Mucosa of descending colon (tissue), 3 donors: Measurements from ENCODE around the gene DNAJC2. TPM values are rescaled to one million over a fixed set of nuclear protein-coding genes. Genes with fewer than 3 reads are reported as not detected.
A peak's percentile ranks its signal among the peaks of the same experiment; 100 is the strongest.
"Not testable (repeated sequence)": the region's sequence is repeated elsewhere in the genome, so short reads cannot be mapped to it uniquely, and the experiment has no call there.

Source experiments
- ATAC-seq: fragments of 200-7000 bp; cut with Tn5 transposase; one replicate; pipeline ENCODE4 v1.9.1; 2020; ENCODE audit warnings: mild to moderate bottlenecking, moderate library complexity
- DNase-seq, 3 donors: peaks; one replicate each; pipeline ENCODE4 v3.0.0-alpha.2; 2020
- H3K36me3 ChIP-seq: fragments of 200-600 bp; one replicate; pipeline ENCODE4 v1.8.0; 2021; ENCODE audit warnings: low read depth, mild to moderate bottlenecking
- H3K4me1 ChIP-seq: fragments of 200-600 bp; one replicate; pipeline ENCODE4 v1.8.0; 2021; ENCODE audit warnings: low read depth, mild to moderate bottlenecking
- H3K4me3 ChIP-seq: fragments of 200-600 bp; one replicate; pipeline ENCODE4 v1.8.0; 2021; ENCODE audit warnings: mild to moderate bottlenecking
- H3K9me3 ChIP-seq: fragments of 200-600 bp; one replicate; pipeline ENCODE4 v1.8.0; 2021; ENCODE audit warnings: mild to moderate bottlenecking
- CTCF ChIP-seq: fragments of 200-600 bp; IDR thresholded peaks from one replicate; pipeline ENCODE4 v1.8.0; 2022; ENCODE audit warnings: antibody characterized with exemption, mild to moderate bottlenecking
- intact Hi-C, 2 donors: fragments of 100-400 bp; cut with DNase I in 1 of 2; cut with micrococcal nuclease in 1 of 2; formaldehyde crosslinking; loops; one replicate each; pipeline versions ENCODE4 v1.11.0 to v1.11.1; 2022; cut with DNase I, micrococcal nuclease
- total RNA-seq, 3 donors: library from RNA; stranded (reverse); fragmentation: NEBNext Ultra II Directional in 2 of 3; extraction: Animal tissue kit (Norgen Biotek cat#: 25700) in 2 of 3; gene quantifications; one replicate each; pipeline versions ENCODE4 v1.2.1 to v1.2.4, GENCODE V29; 2021 to 2023
- donor health status: DM: no; HTN: no; CAD: no; lungs with moderate emphysema.
- donor health status: DM: no; HTN: no; CAD: no.
- donor health status: DM: no; HTN: yes; CAD: no.

The DNAJC2 gene
- total RNA-seq, 3 donors from 2014 or later: 15.0 to 21.3 (median 16.4) TPM

GRCh38 chr7:103296901-103297836 lies 47.4 kb downstream of the DNAJC2 start, which contains the start of gene PMPCB:
Gene PMPCB, plus strand, starts transcription at chr7:103297435. Its CDS starts 25 bp downstream, at chr7:103297460.
- Histone ChIP-seq H3K9me3 (no peaks in the 10 kb centered on the region), H3K4me3 (peak within 1 kb of the TSS; percentile 73), H3K4me1 (peaks cover 9% of the 10 kb centered on the region), H3K36me3 (peaks cover 6% of the 10 kb centered on the region)
- peak; percentile 98 for TF ChIP-seq CTCF
- DNase-seq (peak; percentile 95 to 99 (median 96)), ATAC-seq (peak; percentile 100)
- intact Hi-C loops: no loop called here

- DNase-seq: no peak
- no peaks in the 10 kb centered on the region for H3K36me3 ChIP-seq
- H3K4me1 ChIP-seq: peaks cover 4% of the 10 kb centered on the region
- TF ChIP-seq CTCF: no peak
- H3K9me3 ChIP-seq: no peaks in the 10 kb centered on the region
- intact Hi-C loops: no loop called here
- no peak for ATAC-seq
- H3K4me3 ChIP-seq: no peak overlapping the region
These were observed 51.0 kb downstream of the DNAJC2 start for GRCh38 chr7:103293526-103293925.

GRCh38 chr7:103292122-103292521 lies 52.4 kb downstream of the DNAJC2 start:
- H3K9me3 ChIP-seq: no peaks in the 10 kb centered on the region
- H3K4me1 ChIP-seq: no peaks in the 10 kb centered on the region
- no peak overlapping the region for H3K4me3 ChIP-seq
- no peak for ATAC-seq
- H3K36me3 ChIP-seq: no peaks in the 10 kb centered on the region
- intact Hi-C loops: no loop called here
- no peak for TF ChIP-seq CTCF
- DNase-seq: no peak

- H3K4me1 ChIP-seq, DNase-seq, H3K36me3 ChIP-seq, H3K9me3 ChIP-seq, intact Hi-C loops, H3K4me3 ChIP-seq, ATAC-seq: not testable (repeated sequence)
These were observed 61.7 kb downstream of the DNAJC2 start for GRCh38 chr7:103282802-103283427.

GRCh38 chr7:103280803-103281155 lies 63.8 kb downstream of the DNAJC2 start:
- intact Hi-C loops: not testable (repeated sequence)
- DNase-seq (peak in 2 of 3 donors; percentile 9 to 44), ATAC-seq (peak; percentile 13)

GRCh38 chr7:103279963-103280802 lies 64.4 kb downstream of the DNAJC2 start:
- peak; percentile 68 to 89 (median 78) for DNase-seq
- H3K36me3 ChIP-seq, H3K4me1 ChIP-seq, H3K4me3 ChIP-seq, intact Hi-C loops, H3K9me3 ChIP-seq: not testable (repeated sequence)
- ATAC-seq: peak; percentile 95

More at GRCh38 chr7:103280803-103281155, 63.8 kb downstream of the DNAJC2 start:
- not testable (repeated sequence) for H3K4me1 ChIP-seq, H3K36me3 ChIP-seq, H3K4me3 ChIP-seq, H3K9me3 ChIP-seq

- peak; percentile 50 for ATAC-seq
- H3K4me3 ChIP-seq, H3K9me3 ChIP-seq, intact Hi-C loops, H3K4me1 ChIP-seq, H3K36me3 ChIP-seq: not testable (repeated sequence)
- peak in 2 of 3 donors; percentile 9 to 43 for DNase-seq
These were observed 65.0 kb downstream of the DNAJC2 start for GRCh38 chr7:103279636-103279962.

GRCh38 chr7:103278195-103278594 lies 66.4 kb downstream of the DNAJC2 start:
- intact Hi-C loops, H3K4me1 ChIP-seq, DNase-seq, H3K36me3 ChIP-seq, H3K4me3 ChIP-seq, H3K9me3 ChIP-seq, ATAC-seq: not testable (repeated sequence)

- H3K9me3 ChIP-seq, H3K36me3 ChIP-seq, ATAC-seq, DNase-seq, intact Hi-C loops, H3K4me1 ChIP-seq, H3K4me3 ChIP-seq: not testable (repeated sequence)
These were observed 69.7 kb downstream of the DNAJC2 start for GRCh38 chr7:103274867-103275266.

- not testable (repeated sequence) for ATAC-seq
These were observed 71.2 kb downstream of the DNAJC2 start for GRCh38 chr7:103273374-103273773.

More at GRCh38 chr7:103273374-103273773, 71.2 kb downstream of the DNAJC2 start:
- H3K4me1 ChIP-seq, H3K36me3 ChIP-seq, intact Hi-C loops, H3K4me3 ChIP-seq, H3K9me3 ChIP-seq, DNase-seq: not testable (repeated sequence)
